Lower leg skin (tissue), 4 donors: Measurements from ENCODE around the gene CCDC88C. TPM values are rescaled to one million over a fixed set of nuclear protein-coding genes. Genes with fewer than 3 reads are reported as not detected.
A peak's percentile ranks its signal among the peaks of the same experiment; 100 is the strongest.
"Not testable (repeated sequence)": the region's sequence is repeated elsewhere in the genome, so short reads cannot be mapped to it uniquely, and the experiment has no call there.

Experiments used
- DNase-seq, 2 donors: peaks; one replicate each; pipeline ENCODE4 v3.0.0-alpha.2; 2019; ENCODE audit warnings: low spot score in 2 of 2
- H3K4me3 ChIP-seq: fragments of 200-600 bp; sonication (generic); 2 replicates; pipeline ENCODE4 v1.5.1; 2017; ENCODE audit warnings: mild to moderate bottlenecking, low read depth; ENCODE audit not compliant: poor library complexity, severe bottlenecking
- POLR2A ChIP-seq, 2 donors: fragments of 450-650 bp; IDR thresholded peaks; one replicate each; pipeline ENCODE4 v1.6.1; 2016 to 2017; ENCODE audit warnings: antibody characterized with exemption in 2 of 2, mild to moderate bottlenecking in 1 of 2, moderate library complexity in 1 of 2
- WGBS, 2 donors: methylation state at CpG; one replicate each; pipeline ENCODE4 v1.1.5; 2018; 5-methylcytosine and 5-hydroxymethylcytosine counted together
- intact Hi-C: fragments of 100-400 bp; cut with DNase I; formaldehyde crosslinking; loops from one replicate; pipeline ENCODE4 v1.15.0; 2023; ENCODE audit warnings: low total_unique reads
- total RNA-seq, 4 donors: library from RNA; depleted of rRNA; stranded (reverse); fragments of >200 nt; gene quantifications; one replicate each; pipeline ENCODE4 v1.1.0, GENCODE V29; 2016
- TF ChIP-seq, protein P1 (sequence below), 3 donors: fragments of 450-650 bp; IDR thresholded peaks; one replicate each; pipeline ENCODE4 v1.5.1; 2016; ENCODE audit warnings: antibody characterized with exemption in 3 of 3, mild to moderate bottlenecking in 3 of 3, moderate library complexity in 2 of 3

CCDC88C gene
- total RNA-seq, 4 donors from 2014 or later, result 8.5 to 21.8 (median 13.4) TPM

GRCh38 chr14:91269076-91269991, 148.3 kb downstream of the CCDC88C start:
- 30 to 32% methylated on average over 24 of the region's 24 CpGs for WGBS, 2 donors
- TF ChIP-seq, protein P1, sequence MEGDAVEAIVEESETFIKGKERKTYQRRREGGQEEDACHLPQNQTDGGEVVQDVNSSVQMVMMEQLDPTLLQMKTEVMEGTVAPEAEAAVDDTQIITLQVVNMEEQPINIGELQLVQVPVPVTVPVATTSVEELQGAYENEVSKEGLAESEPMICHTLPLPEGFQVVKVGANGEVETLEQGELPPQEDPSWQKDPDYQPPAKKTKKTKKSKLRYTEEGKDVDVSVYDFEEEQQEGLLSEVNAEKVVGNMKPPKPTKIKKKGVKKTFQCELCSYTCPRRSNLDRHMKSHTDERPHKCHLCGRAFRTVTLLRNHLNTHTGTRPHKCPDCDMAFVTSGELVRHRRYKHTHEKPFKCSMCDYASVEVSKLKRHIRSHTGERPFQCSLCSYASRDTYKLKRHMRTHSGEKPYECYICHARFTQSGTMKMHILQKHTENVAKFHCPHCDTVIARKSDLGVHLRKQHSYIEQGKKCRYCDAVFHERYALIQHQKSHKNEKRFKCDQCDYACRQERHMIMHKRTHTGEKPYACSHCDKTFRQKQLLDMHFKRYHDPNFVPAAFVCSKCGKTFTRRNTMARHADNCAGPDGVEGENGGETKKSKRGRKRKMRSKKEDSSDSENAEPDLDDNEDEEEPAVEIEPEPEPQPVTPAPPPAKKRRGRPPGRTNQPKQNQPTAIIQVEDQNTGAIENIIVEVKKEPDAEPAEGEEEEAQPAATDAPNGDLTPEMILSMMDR (IDR thresholded peaks at IDR 0.05), result no peak
- no peak for TF ChIP-seq POLR2A (IDR thresholded peaks at IDR 0.05)
- intact Hi-C loops, result no loop called here

DNA sequence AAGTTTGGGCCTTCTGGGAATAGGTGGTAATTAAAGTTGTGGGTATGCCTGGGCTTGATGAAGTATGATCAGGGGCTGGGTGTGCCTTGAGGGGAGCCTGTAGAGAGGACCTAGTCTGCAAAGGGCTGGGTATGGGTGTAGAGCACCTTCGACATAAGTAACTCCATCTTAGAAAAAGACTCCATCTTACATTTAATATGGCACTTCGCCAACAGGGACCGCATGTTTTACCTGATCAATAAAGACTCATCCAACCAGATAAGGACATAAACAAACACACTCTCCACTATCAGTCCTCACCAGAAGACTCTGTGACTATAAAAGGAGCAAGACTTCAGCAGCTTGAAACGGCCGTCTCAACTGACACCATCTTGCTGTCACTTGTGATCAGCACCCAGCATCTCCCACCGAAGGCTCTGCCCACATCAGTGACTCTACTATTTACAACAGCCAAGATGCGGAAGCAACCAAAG, 149.6 kb downstream of the CCDC88C start:
- intact Hi-C loops, result no loop called here
- TF ChIP-seq, protein P1 (IDR thresholded peaks at IDR 0.05), result no peak
- no peak for TF ChIP-seq POLR2A (IDR thresholded peaks at IDR 0.05)
- no peak for DNase-seq
- H3K4me3 ChIP-seq, result no peak overlapping the region
- 94% methylated on average over 7 of the region's 7 CpGs for WGBS, 2 donors

More at GRCh38 chr14:91269076-91269991, 148.3 kb downstream of the CCDC88C start:
- H3K4me3 ChIP-seq, result no peak overlapping the region
- DNase-seq, result no peak

- WGBS, 2 donors, result 93 to 95% methylated on average over 15 of the region's 15 CpGs
- H3K4me3 ChIP-seq, intact Hi-C loops, DNase-seq: not testable (repeated sequence)
Observed at GRCh38 chr14:91266276-91266675, 151.3 kb downstream of the CCDC88C start.

DNA sequence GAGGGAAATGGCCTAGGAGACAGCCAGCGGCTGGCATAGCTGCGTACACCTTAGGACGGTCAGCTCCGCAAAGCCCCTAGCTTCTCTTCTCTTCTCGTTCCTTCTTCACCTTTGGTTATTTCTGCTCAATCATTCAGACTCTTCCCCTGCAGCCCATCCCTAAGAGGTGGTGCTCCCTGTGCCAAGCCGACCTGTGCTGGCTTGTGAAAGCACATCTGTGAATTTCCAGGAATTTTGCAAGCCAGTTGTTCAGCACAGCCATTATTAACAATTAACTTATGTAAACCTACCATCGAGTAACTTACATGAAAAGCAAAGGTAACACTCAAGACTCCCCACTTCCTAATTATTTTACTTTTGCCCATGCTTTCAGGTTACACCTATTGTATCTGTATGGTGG, 152.2 kb downstream of the CCDC88C start:
- TF ChIP-seq, protein P1 (IDR thresholded peaks at IDR 0.05), result no peak
- TF ChIP-seq POLR2A (IDR thresholded peaks at IDR 0.05), result no peak
- no peak for DNase-seq
- H3K4me3 ChIP-seq, result no peak overlapping the region
- intact Hi-C loops, result no loop called here
- 60 to 65% methylated on average over 7 of the region's 7 CpGs for WGBS, 2 donors

DNA sequence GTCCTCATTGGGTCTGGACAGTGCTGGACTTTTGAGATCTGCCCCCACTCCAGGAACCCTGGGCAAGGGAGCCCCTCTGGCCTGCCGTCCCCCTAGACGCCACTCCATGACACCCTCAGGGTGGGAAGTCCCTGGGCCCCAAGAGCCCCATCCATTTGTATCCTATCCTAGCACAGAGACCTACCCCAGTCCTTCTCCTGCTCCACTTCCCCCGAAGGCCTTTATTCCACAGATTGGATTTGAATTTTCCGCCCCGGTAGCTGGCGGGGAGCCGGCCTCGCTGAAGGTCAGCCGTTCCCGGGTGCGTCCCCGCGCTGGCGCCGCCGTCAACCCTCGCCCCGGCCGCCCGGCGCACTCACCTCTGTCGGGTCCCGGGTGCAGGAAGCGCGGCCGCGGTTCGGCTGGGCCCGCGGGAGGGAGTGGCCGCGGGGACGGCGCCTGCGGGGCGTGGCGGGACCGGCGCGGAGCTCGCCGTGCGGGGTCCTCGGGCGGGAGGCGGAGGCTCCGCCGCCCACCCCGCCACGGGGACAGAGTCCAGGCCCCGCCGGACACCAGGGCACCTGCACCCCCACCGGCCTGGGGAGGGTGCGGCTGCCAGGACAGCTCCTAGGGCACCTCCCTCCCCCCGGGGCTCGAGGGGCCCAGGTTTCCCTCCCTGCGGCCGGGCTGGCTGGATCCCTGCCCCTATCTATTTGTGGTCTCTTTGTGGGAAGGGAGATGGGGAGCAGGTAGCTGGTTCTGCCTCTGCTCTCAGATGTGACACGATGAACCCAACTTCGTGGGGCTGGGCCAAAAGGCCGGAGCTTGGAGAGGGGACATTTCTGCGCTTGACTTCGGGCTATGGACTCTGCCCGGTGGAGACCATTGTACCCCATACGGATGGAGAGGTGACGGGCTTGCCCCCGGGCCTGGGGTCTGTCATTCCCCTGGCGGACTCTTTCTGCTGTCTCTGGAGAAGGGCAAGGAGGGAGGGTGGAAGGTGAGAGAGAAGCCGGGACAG, 153.2 kb downstream of the CCDC88C start:
- WGBS, 2 donors, result 10% methylated on average over 51 to 52 of the region's 69 CpGs
- H3K4me3 ChIP-seq, result peak overlapping the region; percentile 5
- DNase-seq, result no peak
- intact Hi-C loops, result no loop called here
- TF ChIP-seq, protein P1 (IDR thresholded peaks at IDR 0.05), result no peak
- TF ChIP-seq POLR2A (IDR thresholded peaks at IDR 0.05), result no peak
